Measurements from ENCODE around the gene CREG1. TPM values are rescaled to one million over a fixed set of nuclear protein-coding genes. Genes with fewer than 3 reads are reported as not detected.
A peak's percentile ranks its signal among the peaks of the same experiment; 100 is the strongest.
"Not testable (repeated sequence)": the region's sequence is repeated elsewhere in the genome, so short reads cannot be mapped to it uniquely, and the experiment has no call there.

Gene CREG1
- total RNA-seq, 1 experiment from 2014 or later, result 69.3 TPM

DNA sequence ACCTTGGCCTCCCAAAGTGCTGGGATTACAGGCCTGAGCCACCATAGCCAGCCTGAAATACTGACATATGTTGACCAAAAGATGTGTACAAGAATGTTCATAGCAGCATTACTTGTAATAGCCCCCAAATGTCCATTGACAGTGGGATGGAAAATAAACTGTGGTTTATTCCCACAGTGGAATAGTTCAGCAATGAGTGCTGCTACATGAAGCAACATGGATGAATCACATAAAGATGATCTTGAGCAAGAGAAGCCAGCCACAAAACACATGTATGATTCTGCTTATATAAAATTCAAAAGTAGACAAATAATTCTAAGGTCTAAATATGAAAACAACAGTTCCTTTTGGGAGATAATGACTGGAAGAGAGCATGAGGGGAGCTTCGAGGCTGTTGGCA lies 9.1 kb upstream of the CREG1 start:
- no peak for DNase-seq
- intact Hi-C loops (cut with micrococcal nuclease; ENCODE audit: unreplicated experiment), result no loop called here
- Mint-ChIP-seq H3K4me1 (ENCODE audit: low read depth, unreplicated experiment) (peaks cover 22% of the 10 kb centered on the region), H3K36me3 (ENCODE audit: insufficient read depth, unreplicated experiment) (no peaks in the 10 kb centered on the region), H3K4me3 (ENCODE audit: low read depth, unreplicated experiment) (no peak overlapping the region), H3K27ac (ENCODE audit: unreplicated experiment) (no peak overlapping the region), H3K9me3 (ENCODE audit: low read depth, unreplicated experiment) (no peaks in the 10 kb centered on the region), H3K27me3 (ENCODE audit: unreplicated experiment) (no peaks in the 10 kb centered on the region)
- no TSS peak for BruUV-seq (replicated peaks)
- TF ChIP-seq, protein P1, sequence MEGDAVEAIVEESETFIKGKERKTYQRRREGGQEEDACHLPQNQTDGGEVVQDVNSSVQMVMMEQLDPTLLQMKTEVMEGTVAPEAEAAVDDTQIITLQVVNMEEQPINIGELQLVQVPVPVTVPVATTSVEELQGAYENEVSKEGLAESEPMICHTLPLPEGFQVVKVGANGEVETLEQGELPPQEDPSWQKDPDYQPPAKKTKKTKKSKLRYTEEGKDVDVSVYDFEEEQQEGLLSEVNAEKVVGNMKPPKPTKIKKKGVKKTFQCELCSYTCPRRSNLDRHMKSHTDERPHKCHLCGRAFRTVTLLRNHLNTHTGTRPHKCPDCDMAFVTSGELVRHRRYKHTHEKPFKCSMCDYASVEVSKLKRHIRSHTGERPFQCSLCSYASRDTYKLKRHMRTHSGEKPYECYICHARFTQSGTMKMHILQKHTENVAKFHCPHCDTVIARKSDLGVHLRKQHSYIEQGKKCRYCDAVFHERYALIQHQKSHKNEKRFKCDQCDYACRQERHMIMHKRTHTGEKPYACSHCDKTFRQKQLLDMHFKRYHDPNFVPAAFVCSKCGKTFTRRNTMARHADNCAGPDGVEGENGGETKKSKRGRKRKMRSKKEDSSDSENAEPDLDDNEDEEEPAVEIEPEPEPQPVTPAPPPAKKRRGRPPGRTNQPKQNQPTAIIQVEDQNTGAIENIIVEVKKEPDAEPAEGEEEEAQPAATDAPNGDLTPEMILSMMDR (IDR thresholded peaks at IDR 0.05; ENCODE audit: unreplicated experiment), result no peak
- CTCF ChIA-PET, result no interaction called here

- DNase-seq, result no peak
- Mint-ChIP-seq H3K9me3 (ENCODE audit: low read depth, unreplicated experiment) (no peaks in the 10 kb centered on the region), H3K4me1 (ENCODE audit: low read depth, unreplicated experiment) (peaks cover 22% of the 10 kb centered on the region), H3K36me3 (ENCODE audit: insufficient read depth, unreplicated experiment) (no peaks in the 10 kb centered on the region), H3K4me3 (ENCODE audit: low read depth, unreplicated experiment) (no peak overlapping the region), H3K27me3 (ENCODE audit: unreplicated experiment) (no peaks in the 10 kb centered on the region), H3K27ac (ENCODE audit: unreplicated experiment) (no peak overlapping the region)
- CTCF ChIA-PET, result no interaction called here
- intact Hi-C loops (cut with micrococcal nuclease; ENCODE audit: unreplicated experiment), result no loop called here
- TF ChIP-seq, protein P1 (IDR thresholded peaks at IDR 0.05; ENCODE audit: unreplicated experiment), result no peak
- BruUV-seq (replicated peaks), result no TSS peak
Observed at GRCh38 chr1:167561753-167562152, 8.2 kb upstream of the CREG1 start.

DNA sequence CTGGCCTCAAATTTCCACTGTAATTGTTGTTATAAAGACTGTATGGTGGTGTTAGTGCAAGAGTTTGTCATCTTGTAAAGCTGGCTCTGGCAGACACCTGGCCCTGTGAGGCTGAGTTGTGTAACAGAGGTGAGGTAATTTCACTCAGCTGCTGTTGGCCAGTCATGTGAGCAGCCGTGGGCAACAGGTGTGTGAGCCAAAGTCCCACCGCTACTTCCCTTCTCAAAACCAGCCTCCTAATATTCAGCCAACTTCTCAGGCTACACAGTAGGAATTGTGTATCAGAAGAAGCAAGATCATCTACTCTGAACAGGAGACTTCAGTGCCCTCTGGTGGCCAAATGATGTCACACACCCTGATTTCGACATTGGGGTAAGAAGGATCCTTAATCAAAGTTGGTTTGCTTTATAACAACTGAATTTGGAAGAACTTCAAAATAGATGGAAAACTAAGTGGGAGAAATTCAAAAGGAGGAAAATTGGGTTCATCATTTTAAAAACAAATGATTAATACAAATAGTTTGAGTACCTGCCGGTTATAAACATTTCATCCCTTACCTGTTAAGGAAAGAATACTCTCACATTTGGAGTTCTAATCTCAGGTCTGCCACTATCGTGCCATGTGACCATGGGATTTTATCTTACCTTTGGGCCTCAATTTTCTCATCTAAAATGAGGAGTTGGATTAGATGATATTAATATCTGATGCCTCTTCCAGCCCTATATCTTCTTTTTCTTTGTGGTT lies 2.6 kb upstream of the CREG1 start:
- Mint-ChIP-seq H3K27ac (ENCODE audit: unreplicated experiment) (no peak overlapping the region), H3K4me3 (ENCODE audit: low read depth, unreplicated experiment) (no peak overlapping the region), H3K9me3 (ENCODE audit: low read depth, unreplicated experiment) (no peaks in the 10 kb centered on the region), H3K4me1 (ENCODE audit: low read depth, unreplicated experiment) (peaks cover 10% of the 10 kb centered on the region), H3K36me3 (ENCODE audit: insufficient read depth, unreplicated experiment) (peaks cover 20% of the 10 kb centered on the region), H3K27me3 (ENCODE audit: unreplicated experiment) (no peaks in the 10 kb centered on the region)
- TF ChIP-seq, protein P1 (IDR thresholded peaks at IDR 0.05; ENCODE audit: unreplicated experiment), result peak; percentile 73
- no TSS peak for BruUV-seq (replicated peaks)
- intact Hi-C loops (cut with micrococcal nuclease; ENCODE audit: unreplicated experiment), result loop anchor here (1.0 kb wide), 1 partner anchor 132 kb away; no protein-coding TSS in a partner anchor
- CTCF ChIA-PET, result interaction anchor here (0.7 to 1.1 kb wide), 6 partner anchors 9 to 526 kb away, joined by 3 to 6 read pairs (median 3); no protein-coding TSS in a partner anchor
- peak; percentile 82 for DNase-seq

GRCh38 chr1:167555072-167555471 lies 1.5 kb upstream of the CREG1 start:
- DNase-seq; BruUV-seq (replicated peaks); H3K27ac Mint-ChIP-seq (ENCODE audit: unreplicated experiment); H3K27me3 Mint-ChIP-seq (ENCODE audit: unreplicated experiment); H3K9me3 Mint-ChIP-seq (ENCODE audit: low read depth, unreplicated experiment); intact Hi-C loops (cut with micrococcal nuclease; ENCODE audit: unreplicated experiment); H3K4me3 Mint-ChIP-seq (ENCODE audit: low read depth, unreplicated experiment): not testable (repeated sequence)
- CTCF ChIA-PET, result interaction anchor here (0.9 to 1.0 kb wide), 2 partner anchors 11 to 527 kb away, joined by 3 to 6 read pairs; no protein-coding TSS in a partner anchor
- H3K36me3 Mint-ChIP-seq (ENCODE audit: insufficient read depth, unreplicated experiment), result peaks cover 20% of the 10 kb centered on the region
- H3K4me1 Mint-ChIP-seq (ENCODE audit: low read depth, unreplicated experiment), result peaks cover 18% of the 10 kb centered on the region

Data from Calu3 (cell line).